Spinal cord (tissue), 10 donors: ENCODE data around the gene HSD11B1. TPM values are rescaled to one million over a fixed set of nuclear protein-coding genes. Genes with fewer than 3 reads are reported as not detected.
"Not testable (repeated sequence)": the region's sequence is repeated elsewhere in the genome, so short reads cannot be mapped to it uniquely, and the experiment has no call there.

ENCODE experiments used
- DNase-seq, 6 donors: peaks; one replicate each; pipeline versions ENCODE4 v3.0.0 to v3.0.0-alpha.2; 2013 to 2015; ENCODE audit warnings: low spot score in 6 of 6, low read depth in 4 of 6
- H3K27ac ChIP-seq: one replicate; pipeline ENCODE4 v1.5.1; 2013; ENCODE audit warnings: low read depth, low read length, control low read depth
- H3K27me3 ChIP-seq: one replicate; pipeline ENCODE4 v1.6.1; 2013; ENCODE audit warnings: low read length; ENCODE audit not compliant: control insufficient read depth, insufficient read depth
- H3K36me3 ChIP-seq: one replicate; pipeline ENCODE4 v1.6.1; 2013; ENCODE audit warnings: low read length; ENCODE audit not compliant: control insufficient read depth, insufficient read depth
- H3K4me1 ChIP-seq: one replicate; pipeline ENCODE4 v1.6.1; 2013; ENCODE audit warnings: low read length; ENCODE audit not compliant: control insufficient read depth, insufficient read depth
- H3K4me3 ChIP-seq: one replicate; pipeline ENCODE4 v1.5.1; 2013; ENCODE audit warnings: low read depth, low read length, control low read depth
- H3K9me3 ChIP-seq: one replicate; pipeline ENCODE4 v1.6.1; 2013; ENCODE audit warnings: low read length; ENCODE audit not compliant: control insufficient read depth, insufficient read depth
- WGBS: methylation state at CpG from one replicate; pipeline ENCODE4 v1.1.5; 2013; ENCODE audit warnings: missing lambda C conversion rate; ENCODE audit not compliant: insufficient coverage; 5-methylcytosine and 5-hydroxymethylcytosine counted together
- polyA plus RNA-seq, 2 donors: library from polyadenylated mRNA; unstranded; fragments of 120-200 nt; gene quantifications; one replicate each; pipeline ENCODE4 v1.2.1, GENCODE V29; 2013; ENCODE audit not compliant: insufficient read length in 2 of 2
- total RNA-seq, 2 donors: library from RNA; depleted of rRNA in 1 of 2; stranded (reverse); fragments of 120-200 nt in 1 of 2; fragments of >200 nt in 1 of 2; gene quantifications; one replicate each; pipeline versions ENCODE4 v1.2.3 to v1.2.4, GENCODE V29; 2013 to 2014
- donor health status: healthy.

Gene HSD11B1
- total and polyA plus RNA-seq, 4 donors: 0.22 to 0.75 (median 0.39) TPM

DNA sequence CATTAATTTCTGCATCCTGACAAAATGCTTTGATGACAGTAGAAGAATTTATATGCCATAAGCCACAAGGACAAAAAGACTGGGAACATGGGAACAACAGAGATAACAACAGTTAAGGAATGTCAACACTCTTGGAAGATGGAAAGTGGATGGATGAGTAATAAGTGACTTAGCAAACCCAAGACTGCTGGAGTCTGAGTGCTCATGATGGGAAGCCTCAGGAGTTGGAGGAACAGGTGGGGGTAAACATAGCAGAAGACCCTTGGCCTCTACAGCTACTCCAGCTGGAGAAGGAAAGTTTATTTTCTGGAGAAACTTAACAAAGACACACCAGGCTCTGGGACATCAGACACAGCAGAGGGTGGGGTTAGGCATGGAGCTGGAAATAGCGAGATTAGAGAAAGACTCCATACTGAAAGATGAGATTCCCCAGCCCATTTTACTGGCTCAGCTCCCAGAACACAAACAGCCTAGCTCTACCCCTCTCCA lies 15.9 kb upstream of the HSD11B1 start:
- H3K27me3 ChIP-seq: peaks cover under 1% of the 10 kb centered on the region
- 86% methylated on average over 1 of the region's 1 CpG for WGBS
- H3K27ac ChIP-seq: no peak overlapping the region
- DNase-seq: peak in 1 of 6 donors; percentile 22
- H3K4me3 ChIP-seq: no peak overlapping the region
- no peaks in the 10 kb centered on the region for H3K9me3 ChIP-seq
- no peaks in the 10 kb centered on the region for H3K36me3 ChIP-seq
- H3K4me1 ChIP-seq: peaks cover 5% of the 10 kb centered on the region

DNA sequence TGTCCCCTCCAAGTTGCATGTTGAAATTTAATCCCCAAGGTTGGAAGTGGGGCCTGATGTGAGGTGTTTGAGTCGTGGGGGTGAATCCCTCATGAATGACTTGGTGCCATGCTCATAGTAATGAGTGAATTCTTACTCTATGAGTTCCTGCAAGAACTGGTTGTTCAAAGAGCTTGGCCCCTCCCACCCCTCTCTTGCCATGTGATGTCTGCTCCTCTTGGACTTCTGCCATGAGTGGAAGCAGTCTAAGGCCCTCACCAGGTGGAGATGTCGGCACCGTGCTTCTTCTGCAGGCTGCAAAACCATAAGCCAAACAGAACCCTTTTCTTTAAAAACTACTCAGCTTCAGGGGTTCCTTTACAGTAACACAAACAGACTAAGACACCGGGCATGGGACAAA lies 15.2 kb upstream of the HSD11B1 start:
- DNase-seq: no peak
- H3K4me3 ChIP-seq: no peak overlapping the region
- H3K27me3 ChIP-seq: peaks cover 7% of the 10 kb centered on the region
- 90% methylated on average over 1 of the region's 4 CpGs for WGBS
- H3K9me3 ChIP-seq: no peaks in the 10 kb centered on the region
- peaks cover 5% of the 10 kb centered on the region for H3K4me1 ChIP-seq
- no peaks in the 10 kb centered on the region for H3K36me3 ChIP-seq
- no peak overlapping the region for H3K27ac ChIP-seq

DNA sequence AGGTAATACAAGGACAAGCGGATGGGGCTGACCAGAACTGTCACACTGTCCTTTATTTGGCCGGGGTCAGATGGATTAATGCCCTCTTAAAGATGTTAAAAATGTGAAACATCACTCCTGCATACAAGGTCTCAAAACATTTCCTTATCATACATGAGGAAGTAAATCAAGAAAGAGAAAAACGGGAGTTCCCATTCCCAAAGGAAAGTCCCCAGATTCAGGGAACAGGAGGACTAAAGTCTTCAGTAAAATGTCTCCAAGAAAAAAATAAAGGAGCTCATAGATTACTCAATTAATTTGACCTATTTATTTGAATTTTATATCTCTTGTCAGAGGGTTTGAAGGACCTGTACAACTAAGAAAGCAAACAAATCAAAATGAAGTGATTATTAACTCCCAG lies 13.4 kb upstream of the HSD11B1 start:
- H3K4me3 ChIP-seq: no peak overlapping the region
- DNase-seq: no peak
- no peaks in the 10 kb centered on the region for H3K9me3 ChIP-seq
- no peaks in the 10 kb centered on the region for H3K4me1 ChIP-seq
- no peaks in the 10 kb centered on the region for H3K36me3 ChIP-seq
- WGBS: no CpG with 5 or more reads among the region's 3 CpGs
- H3K27me3 ChIP-seq: peaks cover 7% of the 10 kb centered on the region
- H3K27ac ChIP-seq: no peak overlapping the region

DNA sequence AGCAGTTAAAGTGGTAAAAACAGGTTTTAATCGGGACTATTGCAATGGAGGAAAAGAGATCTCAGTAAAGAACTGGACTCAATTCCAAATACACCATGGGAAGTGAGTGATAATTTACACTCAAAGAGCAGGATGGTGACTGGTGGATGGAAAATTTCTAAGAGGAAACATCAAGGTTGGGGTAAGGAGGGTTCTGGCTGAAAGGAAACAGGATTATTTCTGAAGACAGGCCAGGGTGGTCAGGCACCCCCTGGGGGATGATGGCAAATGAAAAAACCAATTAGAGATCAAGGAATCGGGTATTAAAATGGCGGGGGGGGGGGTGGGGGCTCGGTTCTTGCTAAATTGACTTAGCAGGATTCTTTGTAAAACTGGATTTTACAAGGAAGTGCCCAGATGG lies 12.3 kb upstream of the HSD11B1 start:
- Histone ChIP-seq H3K4me1 (no peaks in the 10 kb centered on the region), H3K9me3 (no peaks in the 10 kb centered on the region), H3K36me3 (no peaks in the 10 kb centered on the region), H3K4me3 (no peak overlapping the region), H3K27ac (no peak overlapping the region), H3K27me3 (peaks cover 7% of the 10 kb centered on the region)
- no peak for DNase-seq
- WGBS: 61% methylated on average over 3 of the region's 4 CpGs

DNA sequence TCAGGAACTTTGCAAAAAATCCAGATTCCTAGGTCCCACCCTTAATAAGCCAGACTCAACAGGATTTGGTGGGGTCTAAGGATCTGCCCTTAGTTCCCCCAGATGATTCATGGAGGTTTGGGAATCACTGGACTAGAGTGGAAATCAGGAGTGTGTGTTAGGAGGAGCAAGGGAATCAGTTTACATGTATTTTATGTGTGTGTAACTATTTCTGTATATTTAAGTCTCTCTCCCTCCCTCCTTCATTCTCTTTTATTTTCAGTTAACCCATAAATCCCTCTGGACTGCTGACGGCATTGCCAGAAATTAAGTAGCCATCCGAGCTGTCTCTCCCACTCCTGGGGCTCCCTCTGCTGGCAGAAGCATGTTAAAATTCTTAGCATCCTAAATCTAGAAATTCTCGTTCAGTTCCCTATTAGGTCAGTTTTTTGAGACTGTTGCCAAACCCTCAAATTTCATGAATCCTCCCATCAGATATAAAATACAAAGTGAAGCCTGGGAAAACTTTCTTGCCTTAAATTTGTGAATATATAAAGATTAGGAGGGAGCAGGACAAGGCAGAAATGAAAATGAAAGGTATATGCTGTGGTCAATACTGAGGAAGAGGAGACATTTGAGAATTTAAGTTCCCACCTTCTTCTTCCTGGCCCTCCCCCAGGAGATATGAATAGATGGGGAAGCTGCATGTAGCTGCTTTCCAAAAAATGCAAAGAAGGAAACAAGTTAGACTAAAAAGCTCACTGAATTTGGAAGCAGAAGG lies 11.7 kb upstream of the HSD11B1 start:
- no peak overlapping the region for H3K4me3 ChIP-seq
- H3K9me3 ChIP-seq: no peaks in the 10 kb centered on the region
- H3K4me1 ChIP-seq: no peaks in the 10 kb centered on the region
- H3K27ac ChIP-seq: no peak overlapping the region
- H3K27me3 ChIP-seq: peaks cover 7% of the 10 kb centered on the region
- peak in 5 of 6 donors; percentile 63 to 95 (median 81) for DNase-seq
- H3K36me3 ChIP-seq: no peaks in the 10 kb centered on the region
- 0% methylated on average over 2 of the region's 3 CpGs for WGBS

DNA sequence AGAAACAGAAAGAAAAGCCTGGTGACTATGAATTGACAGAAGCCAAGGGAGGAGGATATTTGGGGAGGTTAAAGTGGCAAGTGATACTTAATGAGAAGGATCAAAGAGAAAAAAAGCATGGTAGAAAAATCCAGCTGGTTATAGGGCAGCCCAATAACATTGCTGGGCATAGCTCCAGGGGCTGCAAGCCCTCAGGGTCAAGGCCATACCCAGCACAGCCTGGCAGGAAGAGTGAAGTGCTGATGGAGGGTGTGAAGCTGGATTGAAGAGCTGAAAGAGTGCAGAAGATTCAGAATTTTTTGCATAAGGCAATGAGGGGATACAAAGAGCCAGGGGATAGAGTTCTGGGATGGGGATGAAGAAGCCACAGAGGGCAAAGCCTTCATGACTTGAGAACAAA lies 8.0 kb upstream of the HSD11B1 start:
- H3K27me3 ChIP-seq: peaks cover 7% of the 10 kb centered on the region
- no peaks in the 10 kb centered on the region for H3K36me3 ChIP-seq
- H3K27ac ChIP-seq: no peak overlapping the region
- no peaks in the 10 kb centered on the region for H3K4me1 ChIP-seq
- H3K4me3 ChIP-seq: no peak overlapping the region
- H3K9me3 ChIP-seq: no peaks in the 10 kb centered on the region
- DNase-seq: no peak

DNA sequence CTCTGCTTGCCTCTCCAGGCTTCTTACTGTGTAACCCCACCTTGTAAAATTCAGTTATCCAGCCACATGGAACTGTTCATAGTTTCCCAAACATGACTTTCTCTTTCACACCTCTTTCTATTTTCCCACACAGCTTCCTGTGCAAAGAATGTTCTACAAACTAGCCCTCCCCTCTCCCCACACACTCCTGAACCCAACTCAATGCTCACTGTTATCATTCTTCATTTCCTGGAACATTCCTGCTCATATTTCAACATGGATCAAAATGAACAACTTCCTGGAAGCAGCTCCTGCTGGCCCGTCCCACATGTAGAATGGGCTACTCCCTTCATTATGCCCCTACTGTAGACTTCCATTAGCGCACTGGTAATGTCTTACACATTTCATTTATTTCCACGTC lies 7.5 kb upstream of the HSD11B1 start:
- no peaks in the 10 kb centered on the region for H3K4me1 ChIP-seq
- DNase-seq: no peak
- no peak overlapping the region for H3K4me3 ChIP-seq
- no peak overlapping the region for H3K27ac ChIP-seq
- 100% methylated on average over 1 of the region's 3 CpGs for WGBS
- peaks cover 7% of the 10 kb centered on the region for H3K27me3 ChIP-seq
- no peaks in the 10 kb centered on the region for H3K9me3 ChIP-seq
- no peaks in the 10 kb centered on the region for H3K36me3 ChIP-seq

DNA sequence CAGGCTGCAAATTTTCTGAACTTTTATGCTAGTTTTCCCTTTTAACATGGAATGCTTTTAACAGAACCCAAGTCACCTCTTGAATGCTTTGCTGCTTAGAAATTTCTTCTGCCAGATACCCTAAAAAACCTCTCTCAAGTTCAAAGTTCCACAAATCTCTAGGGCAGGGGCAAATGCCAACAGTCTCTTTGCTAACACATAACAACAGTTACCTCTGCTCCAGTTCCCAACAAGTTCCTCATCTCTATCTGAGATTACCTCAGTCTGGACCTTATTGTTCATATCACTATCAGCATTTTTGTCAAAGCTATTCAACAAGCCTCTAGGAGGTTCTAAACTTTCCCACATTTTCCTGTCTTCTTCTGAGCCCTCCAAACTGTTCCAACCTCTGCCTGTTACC lies 4.0 kb upstream of the HSD11B1 start:
- H3K4me1 ChIP-seq, H3K27ac ChIP-seq, H3K9me3 ChIP-seq, H3K36me3 ChIP-seq, DNase-seq, H3K4me3 ChIP-seq, H3K27me3 ChIP-seq: not testable (repeated sequence)

DNA sequence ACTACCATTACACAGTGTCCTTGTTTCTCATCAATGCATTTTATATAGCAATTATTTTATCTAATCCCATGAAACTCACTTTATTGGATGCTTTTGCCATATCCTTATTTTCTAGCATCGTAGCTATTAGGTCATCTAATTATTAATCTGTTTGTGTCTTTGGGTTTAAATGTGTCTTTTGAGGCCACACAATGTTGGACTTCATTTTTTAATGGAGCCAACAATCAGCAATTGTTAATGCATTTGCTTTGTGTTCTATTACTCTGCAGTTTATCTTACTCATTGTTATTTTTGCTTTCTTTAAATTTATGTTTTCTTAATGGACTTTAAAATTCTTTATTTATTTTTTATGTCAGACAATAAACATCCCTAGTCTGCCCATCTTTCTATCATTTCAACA lies 1.8 kb upstream of the HSD11B1 start:
- Histone ChIP-seq H3K4me3 (no peak overlapping the region), H3K36me3 (no peaks in the 10 kb centered on the region), H3K27me3 (no peaks in the 10 kb centered on the region), H3K9me3 (no peaks in the 10 kb centered on the region), H3K4me1 (no peaks in the 10 kb centered on the region), H3K27ac (no peak overlapping the region)
- no CpG with 5 or more reads among the region's 1 CpG for WGBS
- DNase-seq: no peak

DNA sequence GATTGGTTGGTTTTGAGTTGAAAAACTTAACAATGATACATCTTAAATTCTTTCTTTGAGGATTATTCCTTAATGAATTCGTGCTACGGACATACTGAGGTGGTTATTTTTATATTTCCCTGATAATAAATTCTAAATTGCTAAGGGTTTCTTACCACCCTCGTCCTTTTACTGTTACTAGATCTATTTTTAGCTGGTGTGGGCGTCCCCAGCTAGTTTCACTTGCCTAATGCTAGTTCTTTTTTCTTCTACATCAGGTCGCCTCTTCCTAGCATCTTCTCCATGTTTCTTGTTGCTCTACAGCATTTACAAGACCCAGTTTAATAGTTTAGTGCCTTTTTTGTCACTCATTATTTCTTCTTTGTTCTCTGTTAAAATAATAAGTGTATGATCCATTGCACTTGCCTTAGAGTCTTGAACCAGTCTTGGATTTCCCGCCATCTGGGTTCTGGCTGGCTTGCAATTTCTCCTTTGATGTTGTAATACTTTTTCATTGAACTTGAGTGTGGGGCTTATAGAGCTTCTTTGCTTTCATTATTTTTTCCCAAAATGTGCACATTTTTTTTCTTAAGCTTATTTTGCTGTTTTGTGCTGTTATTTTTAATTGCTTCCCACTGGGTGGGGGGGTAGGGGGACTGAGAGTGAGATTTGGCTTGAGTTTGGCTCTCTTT lies 677 bp upstream of the HSD11B1 start:
- Histone ChIP-seq H3K4me3 (no peak overlapping the region), H3K36me3 (no peaks in the 10 kb centered on the region), H3K27me3 (no peaks in the 10 kb centered on the region), H3K27ac (no peak overlapping the region), H3K4me1 (no peaks in the 10 kb centered on the region), H3K9me3 (no peaks in the 10 kb centered on the region)
- no peak for DNase-seq
- WGBS: no CpG with 5 or more reads among the region's 6 CpGs
